ENCODE results near the gene WFIKKN2. TPM values are rescaled to one million over a fixed set of nuclear protein-coding genes. Genes with fewer than 3 reads are reported as not detected.
A peak's percentile ranks its signal among the peaks of the same experiment; 100 is the strongest.

WFIKKN2 gene
- total and polyA plus RNA-seq, 2 of the 8 experiments (the other 6 are each of a cell fraction or from before 2014, with no cell fraction given) = 0.07 to 0.30 TPM

- Histone ChIP-seq H2BK120ac (replicated peaks; ENCODE audit: low read depth, low read length) (no peak overlapping the region), H4K5ac (ENCODE audit: insufficient read length, low read depth, low read length) (peak overlapping the region; percentile 65), H3K4me3 (ENCODE audit: extremely low read depth in 1 of 4, insufficient read depth in 2 of 4, low read depth in 3 of 4, low read length in 4 of 4) (peak overlapping the region; percentile 74 to 99 (median 84)), H3K36me3 (ENCODE audit: control insufficient read depth in 2 of 4, insufficient read depth in 4 of 4, low read length in 3 of 4) (peaks cover 0 to under 1% (median 0%) of the 10 kb centered on the region in 4 experiments; a peak in 1 of 8 replicates), H4K8ac (ENCODE audit: extremely low read depth, insufficient read depth, low read length) (no peak overlapping the region), H4K20me1 (replicated peaks in 1 of 2; ENCODE audit: control insufficient read depth in 1 of 2, insufficient read depth in 2 of 2, low read length in 2 of 2) (peaks cover 7 to 9% of the 10 kb centered on the region in 2 experiments), H3K9ac (replicated peaks in 1 of 4; ENCODE audit: extremely low read depth in 1 of 4, low read depth in 3 of 4, low read length in 3 of 4) (peak overlapping the region in 1 of 4 experiments; percentile 90; a peak in 3 of 7 replicates), H2BK5ac (ENCODE audit: low read depth, low read length) (0 out of 2 replicates have a peak overlapping the region, but pooled peaks have one; percentile 98), H3K4me2 (ENCODE audit: insufficient read depth in 1 of 2, low read depth in 2 of 2, low read length in 2 of 2) (peak overlapping the region; percentile 83 to 97), H2BK20ac (ENCODE audit: low read length) (no peak overlapping the region), H2AK5ac (ENCODE audit: low read depth, low read length) (no peak overlapping the region), H3K23ac (ENCODE audit: insufficient read length) (no peak overlapping the region), H3K14ac (ENCODE audit: insufficient read length) (no peak overlapping the region), H4K91ac (replicated peaks; ENCODE audit: insufficient read length, low read length) (no peak overlapping the region), H3K4me1 (replicated peaks in 1 of 4; ENCODE audit: control insufficient read depth in 3 of 4, insufficient read depth in 4 of 4, low read length in 3 of 4) (peaks cover 0 to 2% (median 0%) of the 10 kb centered on the region in 4 experiments; a peak in 3 of 7 replicates), H3K23me2 (ENCODE audit: low read depth, low read length) (peaks cover 4% of the 10 kb centered on the region; the same call in 1 of the 2 replicates), H2AFZ (ENCODE audit: low read length) (no peak overlapping the region), H3K4ac (replicated peaks; ENCODE audit: insufficient read length, low read depth, low read length) (no peak overlapping the region), H3K56ac (replicated peaks; ENCODE audit: insufficient read length, low read depth, low read length) (no peak overlapping the region), H3K9me3 (ENCODE audit: insufficient read depth in 2 of 2, low read depth in 1 of 2, low read length in 1 of 2) (no peaks in the 10 kb centered on the region), H3K79me1 (ENCODE audit: low read depth, low read length) (no peaks in the 10 kb centered on the region), H3K18ac (ENCODE audit: extremely low read depth, low read length) (no peak overlapping the region), H2BK15ac (ENCODE audit: low read length) (no peak overlapping the region), H3K79me2 (ENCODE audit: control insufficient read depth in 1 of 2, insufficient read depth in 2 of 2, low read length in 2 of 2) (peaks cover 0 to 23% of the 10 kb centered on the region in 2 experiments; a peak in 3 of 4 replicates), H3K27ac (ENCODE audit: low read depth, low read length) (0 out of 2 replicates have a peak overlapping the region, but pooled peaks have one; percentile 95), H2BK12ac (ENCODE audit: low read depth, low read length) (no peak overlapping the region), H3K27me3 (replicated peaks in 1 of 4; ENCODE audit: control insufficient read depth in 3 of 4, extremely low read depth in 1 of 4, insufficient read depth in 3 of 4, low read length in 3 of 4) (no peaks in the 10 kb centered on the region)
- 0% methylated on average over 1 of the region's 1 CpG; no CpG with 5 or more reads in 1 of the 2 experiments for WGBS, 2 experiments (ENCODE audit: extremely low coverage in 1 of 2, insufficient coverage in 1 of 2, insufficient read length in 1 of 2, insufficient replicate concordance in 2 of 2, low coverage in 1 of 2, low lambda C conversion rate in 2 of 2, missing lambda C conversion rate in 1 of 2)
- ChIA-PET CTCF (ENCODE audit: partially characterized antibody) (interaction anchor here (0.8 to 31.7 kb wide), 3 partner anchors 37 to 80 kb away, joined by 3 to 735 read pairs (median 6); no protein-coding TSS in a partner anchor), POLR2A (ENCODE audit: partially characterized antibody) (interaction anchor here (1.3 to 9.7 kb wide), 11 partner anchors 9 to 105 kb away, joined by 5 to 308 read pairs (median 32); no protein-coding TSS in a partner anchor)
- DNase-seq (ENCODE audit: low read depth in 1 of 2, low spot score in 2 of 2) (no peak), FAIRE-seq (no peak)
- TF ChIP-seq TAF1 (IDR thresholded peaks at IDR 0.05; ENCODE audit: low read depth, low read length) (no peak), CREB1 (IDR thresholded peaks at IDR 0.05) (no peak), CTCF (IDR thresholded peaks at IDR 0.05; ENCODE audit: control extremely low read depth in 1 of 3, insufficient read depth in 1 of 3, low read depth in 1 of 3, low read length in 3 of 3) (no peak), KDM4A (IDR thresholded peaks at IDR 0.05; ENCODE audit: low read depth, low read length, severe bottlenecking) (no peak), YY1 (IDR thresholded peaks at IDR 0.05; ENCODE audit: low read depth, low read length) (no peak), SIN3A (conservative IDR thresholded peaks at IDR 0.05 in 1 of 2, IDR thresholded peaks at IDR 0.05 in 1 of 2; ENCODE audit: low read depth in 1 of 2, low read length in 2 of 2) (no peak), CHD2 (IDR thresholded peaks at IDR 0.05; ENCODE audit: low read length) (no peak), FOSL1 (IDR thresholded peaks at IDR 0.05; ENCODE audit: insufficient read depth, low read depth, low read length) (no peak), RNF2 (IDR thresholded peaks at IDR 0.05; ENCODE audit: borderline replicate concordance, low read depth, low read length, missing control alignments, poor library complexity, severe bottlenecking) (no peak), JUND (IDR thresholded peaks at IDR 0.05; ENCODE audit: low read length) (no peak)
These were observed 32.7 kb downstream of the WFIKKN2 start for GRCh38 chr17:50868140-50868438.

Data from H1 (cell line).